Liver (tissue), 3 donors: ENCODE results near the gene BTRC.

Experiments
- ATF3 ChIP-seq: IDR thresholded peaks from 2 replicates; pipeline ENCODE4 v1.6.1; 2016; ENCODE audit warnings: antibody characterized with exemption
- CTCF ChIP-seq: fragments of 150-350 bp; IDR thresholded peaks from 2 replicates; pipeline ENCODE4 v1.5.1; 2017; ENCODE audit warnings: improper control_type of control experiment, low read depth, low read length; ENCODE audit not compliant: missing input control
- GABPA ChIP-seq, 2 donors: IDR thresholded peaks in 1 of 2; conservative IDR thresholded peaks in 1 of 2; 2 replicates each; pipeline ENCODE4 v1.6.1; 2016; ENCODE audit warnings: antibody characterized with exemption in 2 of 2, mild to moderate bottlenecking in 1 of 2, moderate library complexity in 1 of 2
- JUND ChIP-seq, 2 donors: IDR thresholded peaks; 2 replicates each; pipeline ENCODE4 v1.6.1; 2016; ENCODE audit warnings: antibody characterized with exemption in 2 of 2
- SP1 ChIP-seq: IDR thresholded peaks from 2 replicates; pipeline ENCODE4 v1.6.1; 2018; ENCODE audit warnings: antibody characterized with exemption, mild to moderate bottlenecking
- TAF1 ChIP-seq: conservative IDR thresholded peaks from 2 replicates; pipeline ENCODE4 v1.6.1; 2016; ENCODE audit warnings: antibody characterized with exemption, mild to moderate bottlenecking
- TF ChIP-seq, protein P1 (sequence below): IDR thresholded peaks from 2 replicates; pipeline ENCODE4 v1.6.1; 2016; ENCODE audit warnings: antibody characterized with exemption
- donor health status: healthy.
- donor health status: healthy.

DNA sequence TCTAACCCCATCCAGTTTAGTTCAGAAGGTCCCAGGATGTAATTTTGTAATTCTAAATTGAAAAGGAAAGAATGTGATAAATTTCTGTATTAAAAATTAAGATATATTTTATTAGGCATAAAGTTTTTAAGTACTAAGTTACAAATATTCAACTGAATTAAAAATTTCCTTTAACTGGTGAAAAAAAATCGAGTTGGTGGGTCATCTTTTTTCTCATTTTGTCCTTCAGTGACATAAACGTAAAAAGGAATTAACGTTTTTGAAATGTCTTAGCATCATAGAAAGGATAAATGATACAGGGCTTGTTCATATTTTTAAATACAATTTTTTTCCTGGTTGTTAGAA, 88.5 kb downstream of the BTRC start:
- no peak for TF ChIP-seq CTCF
- TF ChIP-seq TAF1: no peak
- TF ChIP-seq, protein P1, sequence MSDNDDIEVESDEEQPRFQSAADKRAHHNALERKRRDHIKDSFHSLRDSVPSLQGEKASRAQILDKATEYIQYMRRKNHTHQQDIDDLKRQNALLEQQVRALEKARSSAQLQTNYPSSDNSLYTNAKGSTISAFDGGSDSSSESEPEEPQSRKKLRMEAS: no peak
- TF ChIP-seq GABPA (IDR thresholded peaks at IDR 0.05 in 1 of 2, conservative IDR thresholded peaks at IDR 0.05 in 1 of 2): no peak
- no peak for TF ChIP-seq ATF3
- TF ChIP-seq JUND (IDR thresholded peaks at IDR 0.05): no peak
- no peak for TF ChIP-seq SP1
